ENCODE results near the gene LHX3.

DNA sequence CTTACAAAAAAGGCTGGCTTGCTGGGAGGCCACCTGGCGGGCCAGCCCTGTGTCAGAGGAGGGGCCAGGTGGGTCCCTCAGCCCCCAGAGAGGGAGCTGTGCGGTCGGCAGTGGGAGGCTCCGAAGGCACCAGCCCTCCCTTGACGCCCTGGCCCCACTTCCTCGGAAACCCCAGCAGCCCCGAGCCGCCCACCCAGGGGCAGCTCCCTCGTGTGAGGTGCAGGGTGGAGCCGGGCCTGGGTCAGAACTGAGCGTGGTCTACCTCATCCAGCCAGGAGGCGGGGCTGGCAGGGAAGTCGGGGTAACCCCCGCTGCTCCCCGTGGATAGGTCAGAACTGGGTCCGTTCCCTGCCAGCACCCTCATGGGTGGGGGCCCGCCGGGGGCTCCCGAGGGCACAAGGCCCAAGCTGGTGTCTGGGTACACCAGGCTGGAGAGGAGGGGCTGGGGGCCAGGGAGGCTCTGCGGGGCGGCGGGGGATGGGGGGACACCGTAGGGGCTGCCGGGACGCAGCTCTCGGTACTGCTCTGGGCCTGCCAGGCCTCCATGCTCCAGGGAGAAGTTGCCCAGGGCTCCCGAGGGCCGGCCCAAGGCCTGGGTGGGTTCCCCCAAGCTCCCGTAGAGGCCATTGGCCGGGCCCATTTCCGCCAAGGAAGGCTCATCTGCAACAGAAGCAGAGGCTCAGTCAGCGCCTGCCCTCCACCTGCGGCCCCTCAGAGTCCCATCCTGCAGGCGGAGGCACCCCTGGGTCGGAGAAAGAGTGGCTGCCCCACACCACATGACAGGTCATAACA, 7.6 kb downstream of the LHX3 start:
- TF ChIP-seq CTCF (IDR thresholded peaks at IDR 0.05) (no peak), POLR2A (IDR thresholded peaks at IDR 0.05) (no peak)

Measured in uterus (tissue), 2 donors.